Testis (tissue), 2 donors: ENCODE data around the gene CCSER1.

Experiments
- CTCF ChIP-seq, 3 experiments: fragments of 450-650 bp in 2 of 3; fragments of 200-600 bp in 1 of 3; sonication (generic) in 1 of 3; IDR thresholded peaks; one replicate each; pipeline ENCODE4 v1.5.1; 2016 to 2019; ENCODE audit warnings: antibody characterized with exemption in 3 of 3, mild to moderate bottlenecking in 2 of 3, moderate library complexity in 1 of 3
- POLR2A ChIP-seq: fragments of 450-650 bp; IDR thresholded peaks from one replicate; pipeline ENCODE4 v1.6.1; 2017; ENCODE audit warnings: antibody characterized with exemption, mild to moderate bottlenecking, moderate library complexity

GRCh38 chr4:90904021-90904420 lies 776.8 kb downstream of the CCSER1 start:
- no peak for TF ChIP-seq POLR2A
- no peak for TF ChIP-seq CTCF (IDR thresholded peaks at IDR 0.05)
